HG02840 (cell line): ENCODE measurements around the gene ANLN.
"Not testable (repeated sequence)": the region's sequence is repeated elsewhere in the genome, so short reads cannot be mapped to it uniquely, and the experiment has no call there.

Source experiments
- ATAC-seq: cut with Tn5 transposase; IDR thresholded peaks from one replicate; pipeline ENCODE4 v1.9.1; 2021; ENCODE audit warnings: mild to moderate bottlenecking, moderate library complexity, moderate number of reproducible peaks; ENCODE audit not compliant: unreplicated experiment, low FRiP score

The ANLN gene

DNA sequence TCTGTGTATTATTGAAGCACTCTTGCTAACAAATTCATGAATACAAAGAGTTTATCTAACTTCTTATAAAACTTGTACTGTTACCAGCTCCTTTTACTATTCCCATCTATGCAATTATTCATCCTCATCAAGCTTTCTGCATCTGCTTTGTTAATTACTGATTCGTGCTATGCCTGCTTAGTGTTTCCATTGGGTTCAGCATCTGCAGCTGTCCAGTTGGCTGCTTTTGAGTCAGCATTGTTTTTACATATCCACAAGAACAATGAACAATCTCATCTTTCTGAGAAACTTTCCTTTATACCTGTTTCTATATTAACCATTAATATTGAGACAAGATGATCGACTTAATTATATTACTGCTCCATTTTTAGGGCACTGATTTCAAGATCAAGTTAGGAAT, 19.6 kb upstream of the ANLN start:
- ATAC-seq = no peak

DNA sequence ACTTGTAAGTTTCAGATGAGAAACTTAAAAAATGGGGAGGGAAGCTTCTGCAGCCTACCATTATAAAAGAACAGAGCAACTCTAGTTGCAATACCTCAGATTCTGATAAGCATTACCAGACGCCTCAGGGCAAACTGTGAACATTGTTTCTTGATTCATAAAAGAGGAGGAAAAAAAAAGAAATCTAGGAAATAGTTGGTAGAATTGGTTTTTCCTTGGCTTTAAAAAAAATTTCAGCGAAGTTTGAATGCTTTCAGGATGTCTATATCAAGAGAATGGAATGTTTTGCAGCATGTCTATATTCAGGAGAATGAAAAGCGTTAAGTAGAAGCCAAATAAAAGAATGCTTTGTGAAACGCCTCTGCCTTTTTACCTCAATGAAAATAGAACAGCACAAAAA, 17.5 kb upstream of the ANLN start:
- ATAC-seq = no peak

DNA sequence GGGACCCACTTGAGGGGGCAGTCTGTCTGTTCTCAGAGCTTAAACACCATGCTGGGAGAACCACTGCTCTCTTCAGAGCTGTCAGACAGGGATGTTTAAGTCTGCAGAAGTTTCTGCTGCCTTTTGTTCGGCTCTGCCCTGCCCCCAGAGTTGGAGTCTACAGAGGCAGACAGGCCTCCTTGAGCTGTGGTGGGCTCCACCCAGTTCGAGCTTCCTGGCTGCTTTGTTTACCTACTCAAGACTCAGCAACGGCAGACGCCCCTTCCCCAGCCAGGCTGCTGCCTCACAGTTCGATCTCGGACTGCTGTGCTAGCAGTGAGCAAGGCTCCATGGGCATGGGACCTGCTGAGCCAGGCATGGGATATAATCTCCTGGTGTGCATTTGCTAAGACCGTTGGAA, 11.1 kb upstream of the ANLN start:
- ATAC-seq = not testable (repeated sequence)

DNA sequence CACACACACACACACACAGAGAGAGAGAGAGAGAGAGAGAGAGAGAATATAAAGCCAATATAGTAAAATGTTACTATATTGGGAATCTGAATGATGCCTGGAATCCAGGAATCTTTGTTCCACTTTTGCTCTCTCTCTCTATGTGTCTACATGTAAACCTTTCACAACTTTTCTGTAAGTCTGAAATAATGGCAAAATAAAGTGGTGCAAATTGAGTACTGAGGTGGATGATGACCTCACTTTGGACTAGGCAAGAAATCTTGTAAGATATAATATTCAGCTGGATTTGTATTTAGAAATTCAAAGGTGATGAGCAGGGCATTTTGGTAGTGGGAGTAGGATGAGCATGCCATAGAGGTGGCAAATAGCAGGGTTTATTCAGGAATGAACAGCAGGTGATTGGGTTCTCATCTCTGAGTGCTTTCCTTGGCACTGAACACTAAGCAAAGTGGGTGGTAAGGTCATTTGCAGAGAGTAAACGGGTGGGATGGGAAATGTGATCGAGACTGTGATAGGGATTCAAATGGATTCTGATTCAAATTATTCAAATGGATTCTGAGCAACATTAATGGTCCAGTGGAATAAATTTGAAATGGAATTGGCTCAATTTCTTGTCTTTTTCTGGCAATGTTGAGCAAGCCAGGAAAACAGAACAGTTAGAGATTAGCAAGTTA, 9.7 kb upstream of the ANLN start:
- no peak for ATAC-seq

DNA sequence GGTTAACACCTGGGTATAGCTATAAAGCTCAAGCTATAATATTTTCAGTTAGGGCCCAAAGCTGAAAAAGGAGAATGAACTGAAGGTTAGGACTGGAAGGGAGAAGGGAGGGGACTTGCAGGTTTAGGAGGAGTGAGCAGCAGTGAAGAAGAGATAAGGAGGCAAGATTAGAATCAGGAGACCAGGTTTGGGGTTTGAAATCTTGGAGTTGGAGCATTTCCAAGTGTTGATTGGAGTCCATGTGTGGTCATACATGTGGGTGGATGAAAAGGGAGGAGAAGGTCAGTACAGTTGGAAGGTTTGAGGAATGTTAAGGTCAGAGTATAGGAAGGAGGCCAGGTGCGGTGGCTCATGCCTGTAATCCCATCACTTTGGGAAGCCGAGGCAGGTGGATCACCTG, 8.6 kb upstream of the ANLN start:
- ATAC-seq = no peak

DNA sequence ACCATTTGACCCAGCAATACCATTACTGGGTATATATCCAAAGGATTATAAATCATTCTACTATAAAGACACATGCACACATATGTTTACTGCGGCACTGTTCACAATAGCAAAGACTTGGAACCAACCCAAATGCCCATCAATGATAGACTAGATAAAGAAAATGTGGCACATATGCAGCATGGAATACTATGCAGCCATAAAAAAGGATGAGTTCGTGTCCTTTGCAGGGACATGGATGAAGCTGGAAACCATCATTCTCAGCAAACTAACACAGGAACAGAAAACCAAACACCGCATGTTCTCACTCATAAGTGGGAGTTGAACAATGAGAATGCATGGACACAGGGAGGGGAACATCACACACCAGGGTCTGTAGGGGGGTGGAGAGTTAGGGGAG, 6.4 kb upstream of the ANLN start:
- not testable (repeated sequence) for ATAC-seq

DNA sequence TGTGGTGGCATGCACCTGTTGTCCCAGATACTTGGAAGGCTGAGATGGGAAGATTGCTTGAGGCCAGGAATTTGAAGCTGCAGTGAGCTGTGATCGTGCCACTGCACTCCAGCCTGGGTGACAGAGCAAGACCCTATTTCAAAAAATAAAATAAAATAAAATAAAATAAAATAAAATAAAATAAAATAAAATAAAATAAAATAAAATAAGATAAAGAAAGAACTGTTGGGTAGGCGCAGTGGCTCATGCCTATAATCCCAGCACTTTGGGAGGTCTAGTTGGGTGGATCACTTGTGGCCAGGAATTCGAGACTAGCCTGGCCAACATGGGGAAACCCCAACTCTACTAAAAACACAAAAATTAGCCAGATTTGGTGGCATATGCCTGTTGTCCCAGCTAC, 4.0 kb upstream of the ANLN start:
- ATAC-seq = not testable (repeated sequence)

DNA sequence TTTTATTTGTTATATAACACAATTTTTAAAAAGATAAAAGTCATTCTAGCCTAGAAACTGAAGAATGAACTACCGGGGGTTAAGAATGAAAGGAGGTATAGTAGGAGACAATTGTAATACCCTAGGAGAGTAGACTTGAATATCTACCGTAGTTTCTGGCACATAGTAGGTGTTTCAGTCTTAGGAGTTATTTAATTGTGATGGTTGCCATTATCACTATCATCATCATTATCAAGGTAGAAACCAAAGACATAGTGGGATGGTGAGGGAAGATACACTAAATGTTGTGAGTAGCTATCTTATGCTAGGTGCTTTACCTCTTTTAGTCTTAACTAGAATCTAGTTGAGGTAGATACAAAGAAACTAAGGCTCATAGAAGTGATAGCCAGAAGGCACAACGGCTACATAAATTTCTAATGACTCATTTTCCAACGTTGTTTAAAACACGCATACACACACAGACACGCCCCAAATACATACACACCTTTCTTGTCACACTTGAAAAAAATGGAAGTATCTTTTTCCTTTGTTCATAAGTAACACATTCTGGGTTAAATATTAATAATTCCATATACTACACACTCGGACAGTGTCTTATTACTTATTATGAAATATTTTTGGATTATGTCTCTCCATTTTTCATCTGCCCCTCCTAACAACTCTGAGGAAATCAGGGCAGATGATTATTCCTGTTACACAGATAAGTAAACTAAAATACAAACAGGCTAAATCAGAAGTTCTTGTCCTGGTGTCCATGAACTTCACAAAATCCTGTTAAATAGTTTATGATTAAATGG, 2.0 kb upstream of the ANLN start:
- ATAC-seq = no peak

DNA sequence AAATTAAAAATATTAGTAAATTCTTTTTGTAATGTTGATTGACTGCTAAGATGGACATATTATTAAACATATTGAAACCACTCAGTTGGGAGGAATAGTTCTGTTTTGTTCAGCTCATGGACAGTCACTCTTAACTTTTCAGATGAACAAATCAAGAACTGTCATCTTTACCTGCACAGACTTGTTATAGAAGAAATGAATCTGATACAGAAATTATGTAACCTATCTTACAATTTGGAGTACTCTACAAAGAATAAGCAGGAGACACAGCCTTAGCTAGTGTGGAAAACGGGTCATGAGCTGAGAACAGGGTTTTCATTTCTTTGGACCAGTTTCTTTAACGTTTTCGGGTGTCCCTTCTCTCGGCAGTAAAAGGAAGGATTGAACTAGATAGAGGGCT, 1.2 kb upstream of the ANLN start:
- ATAC-seq = no peak

DNA sequence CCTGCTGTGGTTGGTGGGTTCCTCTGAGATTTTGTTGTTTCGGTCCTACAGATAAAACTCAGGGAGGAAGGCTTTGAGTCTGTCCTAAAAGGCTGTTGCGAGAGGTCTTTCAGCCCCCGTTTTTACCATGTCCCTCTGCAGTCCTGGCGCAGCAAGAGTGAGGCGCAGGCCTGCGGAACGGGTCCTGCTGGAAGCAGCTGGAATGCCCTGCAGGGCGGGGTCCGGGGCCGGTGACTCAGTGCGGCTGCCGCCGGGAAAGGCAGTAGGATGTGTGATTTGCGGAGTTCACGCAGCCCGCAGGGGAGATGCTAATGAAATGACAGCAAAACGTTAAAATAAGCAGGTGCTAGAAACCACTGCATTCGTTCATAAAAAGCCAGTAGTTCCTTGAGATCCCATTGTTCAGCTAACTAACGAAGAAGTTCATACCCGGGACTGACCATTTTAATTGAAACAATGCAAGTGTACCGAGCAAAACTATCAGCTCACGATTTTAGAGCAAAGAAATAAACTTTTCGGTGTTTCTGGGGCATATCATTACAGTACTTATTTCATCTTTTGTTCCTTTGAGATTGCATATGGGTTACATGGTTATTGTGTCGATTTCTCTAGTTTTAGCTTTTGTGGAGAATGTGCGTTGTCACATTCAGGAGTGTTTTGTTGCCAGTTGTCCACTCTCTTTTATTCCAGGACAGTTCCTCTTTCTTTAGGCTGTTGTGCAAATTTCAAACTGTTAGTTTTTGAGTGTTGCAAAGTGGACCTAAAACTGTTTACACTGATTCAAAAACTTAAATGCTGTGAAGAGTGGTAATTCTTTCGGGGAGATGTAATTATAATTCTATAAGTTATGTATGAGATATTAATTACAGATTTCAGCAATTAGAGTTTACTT, 783 bp downstream of the ANLN start:
- peak; percentile 31 for ATAC-seq

DNA sequence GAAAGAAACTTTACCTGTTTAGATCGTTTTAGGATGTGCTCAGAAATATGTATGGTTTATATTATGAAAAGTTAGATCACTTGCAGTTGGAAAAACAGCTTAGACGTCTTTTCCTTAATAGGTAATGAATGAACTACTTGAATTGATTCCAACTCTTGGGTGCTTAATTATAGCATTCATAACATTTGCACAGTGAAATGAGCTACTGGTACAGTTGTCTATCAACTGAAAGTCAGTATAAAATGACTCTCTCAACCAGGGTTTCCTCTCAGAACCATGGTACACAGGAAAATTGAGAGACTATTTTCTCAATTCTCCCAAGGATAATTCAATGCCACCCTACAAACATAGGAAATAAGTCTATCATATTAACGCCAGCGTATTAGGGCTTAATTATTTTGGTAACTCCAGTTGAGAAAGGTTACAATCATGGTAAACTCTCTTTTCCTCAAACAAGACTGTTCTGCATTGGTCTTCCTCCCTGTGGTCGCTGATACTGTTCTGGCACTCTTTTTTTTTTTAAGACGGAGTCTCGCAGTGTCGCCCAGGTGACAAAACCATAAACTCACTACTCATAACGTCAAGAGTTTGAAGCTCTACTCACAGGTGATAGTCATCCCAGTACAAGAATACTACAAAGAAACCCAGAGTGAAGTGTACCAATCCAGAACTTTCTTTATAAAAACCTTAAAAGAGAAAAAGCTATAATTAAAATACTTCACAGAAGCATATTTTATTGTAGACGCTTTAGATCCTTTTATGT, 2.0 kb downstream of the ANLN start:
- no peak for ATAC-seq

DNA sequence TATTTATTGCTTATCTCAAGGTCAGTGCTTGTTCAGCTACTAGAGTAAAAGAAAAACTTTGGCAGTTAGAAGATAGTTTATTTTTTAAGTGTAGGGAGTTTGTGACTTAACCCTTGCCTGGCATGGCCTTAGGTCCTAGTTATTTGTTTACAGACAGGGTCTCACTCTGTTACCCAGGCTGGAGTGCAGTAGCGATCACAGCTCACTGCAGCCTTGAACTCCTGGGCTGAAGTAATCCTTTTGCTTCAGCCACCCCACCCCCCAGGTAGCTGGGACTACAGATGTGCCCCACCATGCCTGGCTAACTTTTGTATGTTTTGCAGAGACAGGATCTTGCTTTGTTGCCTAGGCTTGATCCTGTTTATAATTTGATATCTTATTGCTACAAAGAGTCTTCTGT, 4.2 kb downstream of the ANLN start:
- no peak for ATAC-seq

DNA sequence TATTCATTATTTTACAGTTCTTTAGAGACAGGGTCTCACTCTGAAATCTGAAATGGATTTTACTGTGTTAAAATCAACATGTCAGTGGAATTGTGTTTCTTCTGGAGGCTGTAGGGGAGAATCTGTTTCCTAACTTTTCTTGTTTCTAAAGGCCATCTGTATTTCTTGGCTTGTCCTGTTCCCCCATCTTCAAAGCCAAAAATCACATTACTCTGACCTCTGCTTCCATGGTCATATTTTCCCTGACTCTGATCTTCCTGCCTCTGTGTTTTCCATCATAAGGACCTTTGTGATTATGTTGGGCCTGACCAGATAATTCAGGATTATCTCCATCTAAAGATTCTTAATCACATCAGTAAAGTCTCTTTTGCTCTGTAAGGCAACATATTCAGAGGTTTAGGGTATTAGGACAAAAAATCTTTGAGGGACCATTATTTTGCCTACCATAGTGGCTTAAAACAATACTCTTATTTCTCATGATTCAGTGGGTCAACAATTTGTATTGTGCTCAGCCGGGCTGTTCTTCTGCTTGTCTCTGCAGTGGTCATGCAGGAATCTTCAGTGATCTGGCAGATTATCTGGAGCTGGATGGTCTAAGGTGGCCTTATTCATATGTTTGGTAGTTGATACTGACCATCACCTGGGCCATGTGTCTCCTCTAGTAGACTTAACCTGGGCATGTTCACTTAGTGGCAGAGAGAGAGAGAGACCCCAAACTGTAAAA, 5.7 kb downstream of the ANLN start:
- no peak for ATAC-seq

DNA sequence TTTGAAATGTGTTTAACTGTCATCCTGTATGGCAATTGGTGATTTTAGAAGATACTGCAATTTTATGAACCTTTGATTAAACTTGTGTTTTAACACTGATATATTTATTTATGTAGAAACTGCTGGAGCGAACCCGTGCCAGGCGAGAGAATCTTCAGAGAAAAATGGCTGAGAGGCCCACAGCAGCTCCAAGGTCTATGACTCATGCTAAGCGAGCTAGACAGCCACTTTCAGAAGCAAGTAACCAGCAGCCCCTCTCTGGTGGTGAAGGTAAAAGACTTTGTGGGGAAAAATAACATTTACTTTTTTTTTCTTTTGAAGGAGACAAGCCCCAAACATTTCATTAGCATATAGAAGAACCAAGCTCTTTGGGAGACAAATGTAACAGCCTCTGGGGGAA, 6.5 kb downstream of the ANLN start:
- ATAC-seq = no peak

DNA sequence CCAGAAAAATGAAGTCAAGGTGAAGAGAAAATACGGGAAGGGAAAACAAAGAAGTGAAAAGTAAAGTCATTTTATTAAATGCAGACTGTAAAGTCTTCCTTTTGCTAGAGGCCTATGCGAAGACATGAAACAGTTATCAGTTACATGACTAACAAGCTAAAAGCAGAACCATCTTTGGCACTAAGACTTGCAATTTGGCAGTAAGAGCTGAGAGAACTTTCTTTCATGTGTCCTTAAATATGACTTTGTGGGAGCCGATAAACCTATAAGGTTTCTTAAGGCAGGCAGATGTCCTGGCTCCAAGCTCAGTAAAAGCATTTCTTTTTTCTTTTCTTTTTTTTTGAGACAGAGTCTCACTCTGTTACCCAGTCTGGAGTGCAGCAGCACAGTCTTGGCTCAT, 10.4 kb downstream of the ANLN start:
- no peak for ATAC-seq

DNA sequence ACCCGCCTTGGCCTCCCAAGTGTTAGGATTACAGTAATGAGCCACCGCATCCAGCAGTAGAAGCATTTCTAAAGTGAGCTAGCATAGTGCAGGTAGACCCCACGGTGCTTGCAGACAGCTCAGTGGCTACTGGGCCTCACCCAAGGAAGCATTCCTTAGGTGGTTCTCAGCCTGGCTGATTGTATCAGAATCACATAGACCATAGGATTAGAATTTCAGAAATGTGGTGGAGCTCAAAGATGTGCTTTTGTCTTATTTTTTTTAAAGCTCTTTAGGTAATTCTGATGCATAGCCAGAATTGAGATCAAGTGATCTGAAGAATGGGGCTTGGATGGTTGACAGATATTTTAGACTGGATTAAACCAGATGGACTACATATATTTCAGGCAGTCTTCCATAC, 10.9 kb downstream of the ANLN start:
- no peak for ATAC-seq

DNA sequence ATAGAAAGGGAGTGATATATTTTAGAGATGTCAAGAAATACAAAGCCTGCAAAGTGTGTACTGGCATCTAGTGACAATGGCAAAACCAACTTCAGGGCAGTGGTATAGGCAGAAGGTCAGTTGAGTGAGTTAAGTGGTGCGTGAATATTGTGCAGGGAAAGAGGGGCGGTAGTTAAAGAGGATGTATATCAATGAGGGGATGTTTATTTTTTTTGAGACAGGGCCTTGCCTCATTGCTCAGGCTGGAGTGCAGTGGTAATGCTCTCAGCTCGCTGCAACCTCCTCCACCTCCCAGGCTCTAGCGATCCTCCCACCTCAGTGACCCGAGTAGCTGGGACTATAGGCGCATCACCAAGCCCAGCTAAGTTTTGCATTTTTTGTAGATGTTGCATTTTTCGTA, 13.8 kb downstream of the ANLN start:
- ATAC-seq = no peak

DNA sequence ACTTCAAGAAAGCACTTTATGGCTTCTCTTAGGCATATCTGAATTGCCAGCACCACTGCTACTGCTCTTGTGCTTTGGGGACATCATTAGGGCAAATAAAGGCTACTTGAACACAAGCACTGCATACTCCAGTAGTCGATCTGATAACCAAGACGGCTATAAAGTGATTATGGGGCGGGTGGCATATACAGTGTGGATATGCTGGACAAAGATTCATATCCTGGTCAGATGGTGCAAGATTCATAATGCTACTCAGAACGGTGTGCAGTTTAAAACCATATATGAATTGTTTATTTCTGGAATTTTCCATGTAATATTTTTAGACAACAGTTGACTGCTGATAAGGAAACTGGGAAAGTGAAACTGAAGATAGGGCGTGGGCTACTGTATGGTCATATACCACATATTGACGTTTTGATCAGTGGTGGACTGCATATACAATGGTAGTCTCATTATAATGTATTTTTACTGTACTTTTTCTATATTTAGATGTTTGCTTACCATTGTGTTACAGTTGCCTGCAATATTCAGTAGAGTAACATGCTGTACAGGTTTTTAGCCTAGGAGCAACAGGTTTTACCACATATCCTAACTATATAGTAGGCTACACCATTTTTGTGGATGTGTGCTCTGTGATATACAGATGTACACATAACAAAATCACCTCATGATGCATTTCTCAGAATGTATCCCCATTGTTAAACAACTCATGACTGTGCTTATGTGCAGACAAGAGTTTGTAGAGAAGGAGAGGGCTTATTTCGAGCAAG, 15.2 kb downstream of the ANLN start:
- no peak for ATAC-seq

DNA sequence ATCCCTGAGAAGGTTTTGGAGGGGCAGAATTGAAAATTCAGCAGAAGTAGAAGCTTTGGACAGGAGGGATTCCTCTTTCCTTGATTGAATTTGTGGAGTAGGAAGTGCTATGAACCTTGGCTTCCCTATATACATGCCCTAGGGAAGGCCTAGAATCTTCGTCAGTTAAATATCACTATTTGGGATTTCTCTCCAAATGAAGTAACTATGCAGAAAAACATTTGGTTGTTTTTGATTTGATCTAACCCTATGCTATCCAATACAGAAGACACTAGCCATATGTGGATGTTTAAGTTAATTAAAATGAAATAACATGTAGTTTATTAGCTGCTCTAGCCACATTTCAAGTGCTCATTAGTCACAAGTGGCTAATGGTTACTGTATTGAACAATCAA, 15.7 kb downstream of the ANLN start:
- ATAC-seq = no peak
